D721Med (cell line): ENCODE results near the gene SRGAP2C.
"Not testable (repeated sequence)": the region's sequence is repeated elsewhere in the genome, so short reads cannot be mapped to it uniquely, and the experiment has no call there.

Experiments
- DNase-seq: peaks from one replicate; pipeline ENCODE4 v3.0.0; 2011; ENCODE audit warnings: low spot score; ENCODE audit not compliant: insufficient read length
- FAIRE-seq: peaks from 2 replicates; lab custom pipeline; 2011; peaks lifted over from hg19 to GRCh38; lab: Jason Lieb, UNC

SRGAP2C gene

DNA sequence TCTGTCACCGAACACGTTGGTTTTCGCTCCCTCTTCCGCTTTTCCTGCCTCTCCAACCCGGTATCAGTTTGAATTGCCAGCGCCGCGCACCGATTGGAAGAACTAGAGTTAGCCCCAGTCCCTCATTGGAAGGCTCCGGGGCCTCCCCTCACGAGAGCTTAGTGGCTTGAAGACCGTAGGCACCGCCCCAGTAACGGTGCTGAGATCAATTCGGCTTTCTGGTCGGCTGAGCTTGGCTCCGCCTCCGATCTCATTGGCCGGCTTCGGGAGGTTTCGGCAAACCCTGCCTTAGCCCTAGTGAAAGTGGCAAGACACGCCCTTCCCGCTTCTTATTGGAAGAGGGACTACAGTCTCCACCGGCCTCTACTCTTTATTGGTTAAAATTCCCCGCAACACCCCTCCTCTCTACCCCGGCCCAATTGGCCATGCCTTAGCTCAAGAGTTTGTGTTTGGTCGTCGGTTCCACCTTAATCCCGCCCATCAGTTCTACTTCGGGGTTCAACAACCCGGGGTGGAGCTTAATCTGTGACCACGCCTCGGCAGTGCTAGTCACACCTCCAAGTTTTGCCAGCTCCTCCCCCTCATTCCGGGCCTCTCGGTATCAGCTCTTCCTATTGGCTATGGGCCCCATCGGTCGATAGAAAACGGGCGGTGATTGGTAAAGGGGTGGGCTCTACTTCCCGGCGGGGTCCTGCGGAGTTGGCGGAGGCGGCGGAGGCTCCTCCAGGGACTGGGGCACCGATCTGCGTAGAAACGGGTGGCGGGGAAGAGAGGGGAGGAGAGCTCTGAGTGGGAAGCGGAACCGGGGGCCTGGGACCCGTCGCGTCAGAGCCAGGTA is at the start of gene SRGAP2C, which contains the start of gene FAM72B:
SRGAP2C (plus strand) TSS at position 686 of the 838 bp plus-strand sequence. CDS start 2,472 bp downstream, outside the sequence.
FAM72B (minus strand) TSS at position 51 of the 838 bp plus-strand sequence. CDS start 851 bp downstream, outside the sequence.
- not testable (repeated sequence) for FAIRE-seq

DNA sequence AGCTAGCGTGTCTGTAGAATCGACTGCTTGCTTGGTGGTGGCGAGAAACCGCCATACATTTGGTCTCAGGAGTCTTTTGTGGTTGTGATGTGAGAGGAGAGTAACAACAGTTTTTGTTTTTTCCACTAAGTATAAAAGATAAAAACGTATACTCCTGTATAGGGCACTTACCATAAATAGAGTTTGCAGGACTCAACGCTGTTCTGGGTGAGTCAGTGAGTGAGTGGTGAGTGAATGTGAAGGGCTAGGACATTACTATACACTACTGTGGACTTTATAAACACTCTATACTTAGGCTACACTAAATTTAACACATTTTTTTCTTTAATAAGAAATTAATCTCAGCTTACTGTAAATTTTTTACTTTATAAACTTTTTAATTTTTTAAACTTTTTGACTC is 44.4 kb upstream of the SRGAP2C start:
- not testable (repeated sequence) for DNase-seq, FAIRE-seq

More for the DNA sequence above, at the start of gene SRGAP2C, which contains the start of gene FAM72B:
- DNase-seq = peak; percentile 18

DNA sequence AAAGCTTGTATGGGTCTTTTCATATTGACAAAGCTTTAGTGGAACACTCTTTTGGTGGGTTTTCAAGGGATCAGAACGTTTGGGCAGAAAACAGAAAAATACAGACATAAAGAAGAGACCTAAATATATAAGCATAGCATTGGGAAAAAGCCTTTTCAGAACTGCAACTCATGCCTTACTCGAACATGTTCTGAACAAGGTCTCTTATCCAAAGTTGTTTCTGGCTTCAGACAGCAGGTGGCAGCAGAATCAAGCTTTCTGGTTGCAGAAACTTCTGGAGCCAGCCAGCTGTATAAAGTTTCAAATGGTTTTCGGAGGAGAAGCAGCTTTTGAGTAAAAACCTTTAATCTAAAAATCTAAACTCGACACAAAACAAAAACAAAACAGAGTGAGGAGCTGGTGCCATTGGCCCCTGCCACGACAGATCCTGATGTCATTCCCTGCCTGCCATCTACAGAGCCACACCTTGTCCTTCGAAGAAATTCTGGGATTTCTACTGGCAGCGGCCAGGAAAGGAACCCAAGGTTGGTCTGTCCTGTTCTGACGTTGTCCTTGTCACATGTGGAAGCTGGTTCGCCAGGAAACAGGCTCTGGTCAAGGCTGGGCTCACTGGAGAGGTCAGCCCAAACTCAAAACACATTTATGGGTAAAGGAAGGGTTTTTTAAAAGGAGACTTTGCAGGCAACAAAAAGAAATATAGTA is 36.1 kb upstream of the SRGAP2C start:
- FAIRE-seq = not testable (repeated sequence)

DNA sequence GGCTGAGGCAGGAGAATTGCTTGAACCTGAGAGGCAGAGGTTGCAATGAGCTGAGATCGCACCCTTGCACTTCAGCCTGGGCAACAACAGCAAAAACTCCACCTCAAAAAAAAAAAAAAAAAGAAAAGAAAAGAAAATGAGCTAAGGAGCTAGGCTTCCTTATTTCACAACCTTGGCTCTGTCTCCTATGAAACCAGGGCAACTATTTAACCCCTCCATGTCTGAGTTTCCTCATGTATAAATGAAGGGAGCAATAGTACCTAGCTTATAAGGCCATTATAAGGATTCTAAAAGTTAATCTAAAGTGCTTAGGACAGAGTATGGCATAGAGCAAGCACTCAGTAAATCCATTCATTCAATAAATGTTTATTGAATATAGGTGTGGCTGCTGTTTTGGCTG is 33.5 kb upstream of the SRGAP2C start:
- DNase-seq, FAIRE-seq: not testable (repeated sequence)

More for the DNA sequence above, 36.1 kb upstream of the SRGAP2C start:
- not testable (repeated sequence) for DNase-seq

GRCh38 chr1:121152788-121153187 is 32.0 kb upstream of the SRGAP2C start:
- not testable (repeated sequence) for FAIRE-seq, DNase-seq

DNA sequence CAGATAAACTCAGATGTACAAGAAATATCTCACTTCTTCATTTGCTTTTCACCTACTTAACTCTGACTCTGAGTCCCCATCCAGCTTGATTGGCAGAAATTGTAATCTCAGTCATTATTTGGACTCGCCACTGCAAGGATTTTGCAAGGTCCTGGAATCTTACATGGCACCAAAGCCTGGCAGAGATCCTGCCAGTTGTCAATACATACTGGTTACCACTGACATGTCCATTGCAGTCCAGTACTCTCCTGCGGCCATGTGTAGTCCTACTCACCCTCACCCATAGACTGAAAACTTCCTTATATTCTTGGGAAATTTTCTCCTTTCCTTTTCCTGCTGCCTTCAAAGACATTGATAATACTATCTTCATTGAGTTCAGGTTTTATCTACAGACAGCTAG is 30.0 kb upstream of the SRGAP2C start:
- not testable (repeated sequence) for DNase-seq, FAIRE-seq

GRCh38 chr1:121155671-121156358 is 29.0 kb upstream of the SRGAP2C start:
- not testable (repeated sequence) for FAIRE-seq

GRCh38 chr1:121156958-121157603 is 27.7 kb upstream of the SRGAP2C start:
- FAIRE-seq = not testable (repeated sequence)

More at GRCh38 chr1:121155671-121156358, 29.0 kb upstream of the SRGAP2C start:
- not testable (repeated sequence) for DNase-seq

GRCh38 chr1:121157609-121158008 is 27.2 kb upstream of the SRGAP2C start:
- DNase-seq, FAIRE-seq: not testable (repeated sequence)

More at GRCh38 chr1:121156958-121157603, 27.7 kb upstream of the SRGAP2C start:
- DNase-seq = not testable (repeated sequence)

GRCh38 chr1:121160118-121160517 is 24.7 kb upstream of the SRGAP2C start:
- not testable (repeated sequence) for FAIRE-seq, DNase-seq

GRCh38 chr1:121161199-121161901 is 23.4 kb upstream of the SRGAP2C start:
- FAIRE-seq, DNase-seq: not testable (repeated sequence)

DNA sequence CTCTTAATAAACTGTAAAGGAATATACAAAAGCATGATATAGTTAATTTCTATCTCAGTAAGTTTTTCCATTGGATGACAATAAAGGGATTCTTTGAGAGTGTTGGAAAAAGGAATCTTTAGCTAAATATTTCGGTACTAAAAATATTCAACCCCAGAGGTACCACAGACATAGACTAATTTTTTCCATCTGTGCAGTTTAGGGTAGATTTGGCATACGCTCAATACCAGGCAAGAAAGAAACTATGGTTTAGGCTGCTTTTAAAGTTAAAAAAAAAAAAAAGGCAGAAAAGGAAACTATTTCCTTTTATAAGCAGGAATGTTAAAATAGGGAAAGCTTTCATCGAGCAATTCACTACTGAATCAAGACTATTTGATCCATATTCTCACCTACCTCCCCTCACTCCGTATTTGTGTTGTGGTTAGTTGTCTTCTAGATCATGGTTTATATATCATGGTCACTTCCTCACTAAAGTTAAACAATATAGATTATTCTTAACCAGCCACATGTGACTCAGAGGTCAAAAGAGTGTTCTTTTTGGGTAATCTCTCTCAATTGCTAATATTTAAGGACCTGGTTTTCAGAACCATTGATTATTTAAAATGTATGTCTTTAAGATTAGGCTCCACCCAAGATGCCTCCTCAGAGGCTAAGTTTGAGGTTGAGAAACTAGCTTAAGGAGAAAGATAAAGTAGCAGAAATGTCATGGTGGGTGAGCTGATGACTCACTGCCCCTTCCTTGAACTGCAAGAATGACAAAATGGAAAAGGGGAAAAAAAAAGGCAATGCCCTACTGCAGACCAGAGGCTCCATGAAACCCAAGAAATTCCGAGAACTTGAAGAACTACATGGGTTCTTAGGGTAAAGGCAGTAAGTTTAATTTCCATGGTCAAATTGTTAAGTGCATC is 20.7 kb upstream of the SRGAP2C start:
- FAIRE-seq, DNase-seq: not testable (repeated sequence)

- not testable (repeated sequence) for FAIRE-seq, DNase-seq
Observed at GRCh38 chr1:121165296-121165695, 19.5 kb upstream of the SRGAP2C start.

DNA sequence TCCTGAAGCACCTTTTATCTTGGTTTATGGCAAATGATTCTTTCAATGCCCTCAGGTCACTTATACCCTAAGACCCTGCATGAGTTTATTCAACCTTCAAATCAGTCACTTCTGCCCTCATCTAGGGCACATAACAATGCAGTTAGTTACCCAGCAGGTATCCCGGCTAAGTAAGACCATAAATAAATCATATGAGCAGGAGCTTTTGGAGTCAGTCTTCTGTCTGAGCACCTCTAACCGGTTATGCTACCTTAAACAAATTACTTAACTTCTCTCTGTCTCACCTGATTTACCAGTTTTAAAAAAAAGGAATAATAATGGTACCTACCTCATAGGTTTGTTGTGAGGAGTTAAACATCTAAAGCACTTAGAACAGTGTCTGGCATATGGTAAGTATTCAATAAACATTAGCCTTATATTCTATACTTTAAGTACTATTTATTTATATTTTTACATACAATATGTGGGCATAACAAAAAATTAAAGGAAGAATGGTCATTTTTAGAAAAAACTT is 17.5 kb upstream of the SRGAP2C start:
- not testable (repeated sequence) for FAIRE-seq, DNase-seq

- not testable (repeated sequence) for FAIRE-seq, DNase-seq
Observed at GRCh38 chr1:121168152-121168668, 16.6 kb upstream of the SRGAP2C start.

GRCh38 chr1:121176649-121177048 is 8.1 kb upstream of the SRGAP2C start:
- DNase-seq = not testable (repeated sequence)

GRCh38 chr1:121178197-121178596 is 6.6 kb upstream of the SRGAP2C start:
- not testable (repeated sequence) for DNase-seq

More at GRCh38 chr1:121176649-121177048, 8.1 kb upstream of the SRGAP2C start:
- not testable (repeated sequence) for FAIRE-seq

More at GRCh38 chr1:121178197-121178596, 6.6 kb upstream of the SRGAP2C start:
- not testable (repeated sequence) for FAIRE-seq
